Hair follicle dermal papilla cell (primary cell): Measurements from ENCODE around the gene CIART. TPM values are rescaled to one million over a fixed set of nuclear protein-coding genes. Genes with fewer than 3 reads are reported as not detected.

Experiments
- small RNA-seq: library from RNA; depleted of rRNA; stranded (forward); fragments of <200 nt; gene quantifications from one replicate; pipeline ENCODE3, GENCODE V24; 2012
- total RNA-seq: library from RNA; depleted of rRNA; stranded (reverse); fragments of >200 nt; gene quantifications from 2 replicates; pipeline ENCODE4 v1.2.3, GENCODE V29; 2012

CIART gene
- total RNA-seq, result 16.6 and 20.2 TPM in 2 replicates

GRCh38 chr1:150281758-150282557 lies at the start of gene CIART:
Gene CIART (plus strand): TSS chr1:150282554. CDS start chr1:150283268, 714 bp downstream.

GRCh38 chr1:150235852-150236613 lies 46.3 kb upstream of the CIART start, which contains the start of gene ANP32E:
Gene ANP32E (minus strand): TSS chr1:150236112. CDS start chr1:150235786, 326 bp downstream.

GRCh38 chr1:150257624-150258585 lies 24.4 kb upstream of the CIART start, which contains the start of gene CA14:
Gene CA14 (plus strand): TSS chr1:150257774. CDS start chr1:150258129, 355 bp downstream.

GRCh38 chr1:150268705-150269403 lies 13.5 kb upstream of the CIART start, which contains the start of gene APH1A:
Gene APH1A (minus strand): TSS chr1:150269016. CDS start chr1:150268810, 206 bp downstream.

GRCh38 chr1:150293433-150294253 lies 11.3 kb downstream of the CIART start, which contains the start of gene MRPS21:
Gene MRPS21 (plus strand): TSS chr1:150293861. CDS start chr1:150294367, 506 bp downstream.

Small RNAs within 50 kb of the gene (small RNA-seq; reads per million reads assigned to genes)
- gene RNU2-17P, result 4.2 reads per million, percentile 73 among the genes with 10 or more reads in this experiment

Other genes starting within 250 kb of the CIART start
- gene VPS45, start 214.8 kb upstream of the CIART start, total RNA-seq, result 34.9 and 36.5 TPM in 2 replicates
- gene PLEKHO1, start 132.6 kb upstream of the CIART start, total RNA-seq, result 48.5 and 66.8 TPM in 2 replicates
- gene ANP32E, start 46.4 kb upstream of the CIART start, total RNA-seq, result 9.8 and 10.5 TPM in 2 replicates
- not detected in 2 replicates for gene CA14, start 24.8 kb upstream of the CIART start, total RNA-seq
- gene APH1A, start 13.5 kb upstream of the CIART start, total RNA-seq, result 123 and 125 TPM in 2 replicates
- 5.5 and 8.4 TPM in 2 replicates for gene C1orf54, start 9.8 kb upstream of the CIART start, total RNA-seq
- 16.9 and 24.0 TPM in 2 replicates for gene MRPS21, start 11.3 kb downstream of the CIART start, total RNA-seq
- 34.4 and 44.9 TPM in 2 replicates for gene PRPF3, start 39.0 kb downstream of the CIART start, total RNA-seq
- 12.1 and 12.8 TPM in 2 replicates for gene RPRD2, start 81.6 kb downstream of the CIART start, total RNA-seq
- 11.2 and 14.8 TPM in 2 replicates for gene TARS2, start 204.9 kb downstream of the CIART start, total RNA-seq
- 72.5 and 87.1 TPM in 2 replicates for gene ECM1, start 225.6 kb downstream of the CIART start, total RNA-seq
- not detected in 2 replicates for gene FALEC, start 233.2 kb downstream of the CIART start, total RNA-seq